SH-SY5Y (cell line): ENCODE measurements around the gene DAG1.

ENCODE experiments used
- GATA2 ChIP-seq: IDR thresholded peaks from 2 replicates; pipeline ENCODE4 v1.6.1; 2011; ENCODE audit warnings: mild to moderate bottlenecking, low read depth, low read length
- GATA3 ChIP-seq: IDR thresholded peaks from 2 replicates; pipeline ENCODE4 v1.6.1; 2011; ENCODE audit warnings: low read depth, mild to moderate bottlenecking, low read length, moderate library complexity

- TF ChIP-seq GATA3 = no peak
- TF ChIP-seq GATA2 = no peak
Observed at GRCh38 chr3:49553692-49554632, 83.9 kb downstream of the DAG1 start, which contains the start of gene BSN.
